ENCODE measurements around the gene EFNB1. TPM values are rescaled to one million over a fixed set of nuclear protein-coding genes. Genes with fewer than 3 reads are reported as not detected.

EFNB1 gene
- total and polyA plus RNA-seq, 7 donors: 8.9 to 14.9 (median 11.2) TPM

DNA sequence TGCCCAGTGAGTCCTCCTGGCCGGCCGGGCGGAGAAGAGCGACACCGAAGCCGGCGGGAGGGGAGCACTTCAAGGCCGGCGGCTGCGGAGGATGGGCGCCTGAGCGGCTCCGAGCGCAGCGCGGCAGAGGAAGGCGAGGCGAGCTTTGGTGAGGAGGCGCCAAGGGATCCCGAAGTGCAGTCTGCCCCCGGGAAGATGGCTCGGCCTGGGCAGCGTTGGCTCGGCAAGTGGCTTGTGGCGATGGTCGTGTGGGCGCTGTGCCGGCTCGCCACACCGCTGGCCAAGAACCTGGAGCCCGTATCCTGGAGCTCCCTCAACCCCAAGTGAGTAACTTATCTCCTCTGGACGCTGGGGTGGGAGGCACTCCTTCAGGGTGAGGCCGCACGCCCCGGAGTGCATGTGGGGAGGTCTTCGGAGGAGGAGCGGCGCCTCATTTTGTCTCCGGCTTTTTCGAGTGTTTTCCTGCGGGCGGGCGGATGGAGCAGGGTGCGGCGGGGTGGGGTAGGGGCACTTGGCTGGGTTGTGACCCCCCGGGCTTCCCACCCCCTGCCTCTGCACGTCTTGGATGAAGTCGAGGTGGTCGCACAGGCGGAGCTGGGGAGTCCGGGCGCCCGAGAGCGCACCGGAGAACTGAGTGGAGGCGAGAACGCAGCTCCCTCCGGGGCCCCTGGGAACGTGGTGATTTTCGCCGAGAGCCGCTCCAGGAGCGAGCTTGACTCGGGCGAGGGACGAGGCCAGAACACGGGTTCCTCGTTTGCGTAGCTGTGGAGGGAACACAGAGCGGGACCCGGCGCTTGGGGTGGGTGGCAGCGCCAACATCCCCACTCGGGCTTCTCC, 979 bp downstream of the EFNB1 start:
- peaks cover 8% of the 10 kb centered on the region for H3K4me1 ChIP-seq
- H3K9me3 ChIP-seq: no peaks in the 10 kb centered on the region
- TF ChIP-seq, protein P1, sequence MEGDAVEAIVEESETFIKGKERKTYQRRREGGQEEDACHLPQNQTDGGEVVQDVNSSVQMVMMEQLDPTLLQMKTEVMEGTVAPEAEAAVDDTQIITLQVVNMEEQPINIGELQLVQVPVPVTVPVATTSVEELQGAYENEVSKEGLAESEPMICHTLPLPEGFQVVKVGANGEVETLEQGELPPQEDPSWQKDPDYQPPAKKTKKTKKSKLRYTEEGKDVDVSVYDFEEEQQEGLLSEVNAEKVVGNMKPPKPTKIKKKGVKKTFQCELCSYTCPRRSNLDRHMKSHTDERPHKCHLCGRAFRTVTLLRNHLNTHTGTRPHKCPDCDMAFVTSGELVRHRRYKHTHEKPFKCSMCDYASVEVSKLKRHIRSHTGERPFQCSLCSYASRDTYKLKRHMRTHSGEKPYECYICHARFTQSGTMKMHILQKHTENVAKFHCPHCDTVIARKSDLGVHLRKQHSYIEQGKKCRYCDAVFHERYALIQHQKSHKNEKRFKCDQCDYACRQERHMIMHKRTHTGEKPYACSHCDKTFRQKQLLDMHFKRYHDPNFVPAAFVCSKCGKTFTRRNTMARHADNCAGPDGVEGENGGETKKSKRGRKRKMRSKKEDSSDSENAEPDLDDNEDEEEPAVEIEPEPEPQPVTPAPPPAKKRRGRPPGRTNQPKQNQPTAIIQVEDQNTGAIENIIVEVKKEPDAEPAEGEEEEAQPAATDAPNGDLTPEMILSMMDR (IDR thresholded peaks at IDR 0.05): no peak
- DNase-seq (peak in 1 of 2 donors; percentile 35), ATAC-seq (peak; percentile 5 to 36 (median 18))
- WGBS, 3 donors: 0 to 28% (median 1%) methylated on average over 18 to 74 of the region's 74 CpGs
- peaks cover 0 to 12% (median 0%) of the 10 kb centered on the region in 3 donors for H3K27me3 ChIP-seq (ENCODE audit: insufficient read depth in 3 of 3, low read length in 2 of 3)
- intact Hi-C loops (cut with DNase I): loop anchor here (5.0 to 10.0 kb wide), 7 partner anchors 98 to 558 kb away; no protein-coding TSS in a partner anchor
- H3K36me3 ChIP-seq (ENCODE audit: insufficient read depth in 1 of 2, low read depth in 1 of 2): no peaks in the 10 kb centered on the region
- peak overlapping the region; percentile 80 for H3K4me3 ChIP-seq
- H3K27ac ChIP-seq: peak overlapping the region; percentile 74

DNA sequence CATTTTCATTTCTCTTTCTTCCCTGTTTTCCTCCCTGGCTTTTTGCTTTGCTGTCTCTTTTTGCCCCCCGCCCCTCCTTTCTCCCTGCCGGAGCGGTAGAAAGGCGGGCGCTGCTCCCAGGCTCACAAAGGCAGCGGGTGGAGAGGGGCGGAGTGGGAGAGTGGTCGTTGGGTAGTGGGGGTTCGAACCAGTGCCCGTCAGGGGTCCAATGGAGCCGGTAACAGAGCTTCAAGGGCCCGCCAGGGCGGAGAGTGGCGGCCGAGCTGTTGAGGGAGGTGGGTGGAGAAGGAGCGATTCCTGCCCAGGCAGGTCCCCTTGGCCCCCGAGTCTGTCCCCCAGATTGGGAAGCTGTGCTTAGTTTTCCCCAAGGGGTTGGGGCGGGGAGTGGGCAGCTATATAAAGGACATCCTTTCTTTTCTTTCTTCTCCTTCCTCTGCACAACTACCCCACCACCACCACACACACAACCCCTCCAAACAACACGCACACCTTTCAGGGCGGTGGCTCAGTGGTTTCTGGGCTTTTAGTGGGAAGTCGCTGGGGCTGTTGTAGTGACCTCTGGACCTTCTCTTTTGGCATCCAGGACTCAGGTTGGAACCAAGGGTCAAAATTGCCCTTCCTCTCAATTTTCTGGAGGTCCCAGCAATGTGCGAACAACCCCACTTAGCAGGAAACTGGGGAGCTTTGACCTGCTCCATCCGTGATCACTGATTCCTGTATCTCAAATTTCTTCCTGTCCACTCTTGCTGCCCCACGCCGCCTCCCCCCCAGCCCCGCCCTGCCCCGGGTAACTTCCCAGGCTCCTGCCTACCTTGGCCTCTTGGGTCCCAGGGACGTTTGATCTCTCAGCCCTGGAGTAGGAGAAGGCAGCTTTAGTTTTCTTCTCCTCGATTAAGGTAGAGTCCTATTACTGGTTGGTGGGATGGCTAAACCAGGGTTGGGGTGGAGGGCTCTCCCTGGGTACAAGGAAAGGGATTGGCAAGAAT, 1.9 kb downstream of the EFNB1 start:
- H3K9me3 ChIP-seq: no peaks in the 10 kb centered on the region
- intact Hi-C loops (cut with DNase I): loop anchor here (5.0 to 10.0 kb wide), 4 partner anchors 97 to 327 kb away; no protein-coding TSS in a partner anchor
- no peak for ATAC-seq
- 28 to 44% (median 40%) methylated on average over 24 to 29 of the region's 29 CpGs for WGBS, 3 donors
- TF ChIP-seq, protein P1 (IDR thresholded peaks at IDR 0.05): no peak
- H3K4me3 ChIP-seq: peak overlapping the region; percentile 80
- no peaks in the 10 kb centered on the region for H3K36me3 ChIP-seq (ENCODE audit: insufficient read depth in 1 of 2, low read depth in 1 of 2)
- no peak overlapping the region for H3K27ac ChIP-seq
- no peak for DNase-seq
- H3K27me3 ChIP-seq (ENCODE audit: insufficient read depth in 3 of 3, low read length in 2 of 3): peaks cover 0 to 3% (median 0%) of the 10 kb centered on the region in 3 donors
- peaks cover 8% of the 10 kb centered on the region for H3K4me1 ChIP-seq

DNA sequence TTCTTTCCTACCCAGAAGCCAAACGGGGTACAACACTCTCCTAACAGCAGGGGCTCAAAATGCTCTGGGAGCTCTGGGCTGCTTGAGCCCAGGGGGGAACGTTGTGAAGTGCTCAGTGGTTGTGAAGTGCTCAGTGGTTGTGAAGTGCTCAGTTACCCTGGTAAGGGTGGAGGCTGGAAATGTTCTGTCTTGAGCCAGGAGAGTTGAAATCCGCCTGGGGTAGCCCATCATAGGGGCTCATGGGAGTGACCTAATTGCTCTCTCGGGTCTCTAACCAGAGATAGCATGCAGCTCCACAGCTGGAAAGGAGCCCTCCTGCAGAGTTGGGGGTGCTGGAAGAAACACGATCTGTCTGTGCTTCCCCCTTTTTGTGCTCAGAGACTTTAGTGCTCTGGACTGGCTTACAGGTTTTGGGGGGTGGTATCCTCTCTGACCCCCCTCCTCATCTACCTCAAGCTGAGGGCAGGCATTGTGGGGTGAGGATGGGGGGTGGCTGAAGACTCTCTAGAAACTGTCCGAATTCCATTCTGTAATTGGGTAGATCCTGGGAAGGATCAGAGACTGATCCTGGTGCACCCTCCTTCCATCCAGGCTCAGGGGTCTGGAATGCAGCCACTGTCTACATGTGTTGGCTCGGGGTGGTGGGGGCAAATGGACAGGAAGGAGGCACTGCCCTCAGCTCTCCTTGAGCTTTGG, 2.7 kb downstream of the EFNB1 start:
- TF ChIP-seq, protein P1 (IDR thresholded peaks at IDR 0.05): no peak
- Histone ChIP-seq H3K4me3 (peak overlapping the region; percentile 80), H3K27me3 (ENCODE audit: insufficient read depth in 3 of 3, low read length in 2 of 3) (peaks cover 0 to 3% (median 0%) of the 10 kb centered on the region in 3 donors), H3K4me1 (peaks cover 8% of the 10 kb centered on the region), H3K9me3 (no peaks in the 10 kb centered on the region), H3K36me3 (ENCODE audit: insufficient read depth in 1 of 2, low read depth in 1 of 2) (no peaks in the 10 kb centered on the region), H3K27ac (no peak overlapping the region)
- intact Hi-C loops (cut with DNase I): loop anchor here (2.0 to 10.0 kb wide), 5 partner anchors 61 to 326 kb away; no protein-coding TSS in a partner anchor
- WGBS, 3 donors: 30 to 42% (median 33%) methylated on average over 6 to 7 of the region's 7 CpGs
- ATAC-seq (no peak), DNase-seq (no peak)

DNA sequence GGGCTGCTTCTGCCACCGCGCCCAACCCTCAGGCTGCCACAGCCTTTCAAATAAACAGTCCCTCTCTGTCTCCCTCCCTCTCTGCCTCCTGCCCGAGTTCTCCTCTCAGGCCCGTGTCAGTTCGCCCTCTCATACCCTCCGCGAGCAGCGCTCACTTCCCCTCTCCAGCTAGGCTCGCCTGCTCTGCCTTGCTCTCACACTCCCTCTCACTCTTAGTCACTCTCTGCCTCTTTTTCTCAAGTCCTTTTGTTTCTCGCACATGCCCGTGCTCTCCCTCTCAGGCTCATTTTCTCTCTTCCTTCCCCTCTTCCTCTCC, 3.2 kb downstream of the EFNB1 start:
- TF ChIP-seq, protein P1 (IDR thresholded peaks at IDR 0.05): no peak
- no peak for ATAC-seq
- intact Hi-C loops (cut with DNase I): loop anchor here (2.0 to 10.0 kb wide), 5 partner anchors 61 to 325 kb away; no protein-coding TSS in a partner anchor
- H3K4me1 ChIP-seq: peaks cover 8% of the 10 kb centered on the region
- no peaks in the 10 kb centered on the region for H3K9me3 ChIP-seq
- peaks cover 0 to 3% (median 0%) of the 10 kb centered on the region in 3 donors for H3K27me3 ChIP-seq (ENCODE audit: insufficient read depth in 3 of 3, low read length in 2 of 3)
- no peak overlapping the region for H3K27ac ChIP-seq
- no peaks in the 10 kb centered on the region for H3K36me3 ChIP-seq (ENCODE audit: insufficient read depth in 1 of 2, low read depth in 1 of 2)
- WGBS, 3 donors: 24 to 35% (median 31%) methylated on average over 11 of the region's 11 CpGs
- peak; percentile 46 to 67 for DNase-seq
- peak overlapping the region; percentile 80 for H3K4me3 ChIP-seq
